Measurements from ENCODE around the gene GNG7. TPM values are rescaled to one million over a fixed set of nuclear protein-coding genes. Genes with fewer than 3 reads are reported as not detected.

GNG7 gene
- total RNA-seq, 1 donor from 2014 or later: 7.7 TPM

- no peak for TF ChIP-seq CTCF (IDR thresholded peaks at IDR 0.05; ENCODE audit: unreplicated experiment)
- Mint-ChIP-seq H3K36me3 (ENCODE audit: low read depth, unreplicated experiment) (no peaks in the 10 kb centered on the region), H3K4me3 (ENCODE audit: unreplicated experiment) (no peak overlapping the region), H3K27ac (ENCODE audit: unreplicated experiment) (no peak overlapping the region), H3K4me1 (ENCODE audit: unreplicated experiment) (no peaks in the 10 kb centered on the region), H3K27me3 (ENCODE audit: unreplicated experiment) (peaks cover 6% of the 10 kb centered on the region), H3K9me3 (ENCODE audit: unreplicated experiment) (no peaks in the 10 kb centered on the region)
- no peak for DNase-seq (ENCODE audit: low spot score)
Measured at GRCh38 chr19:2616741-2617392, 85.6 kb downstream of the GNG7 start.

- no peak for TF ChIP-seq CTCF (IDR thresholded peaks at IDR 0.05; ENCODE audit: unreplicated experiment)
Measured at GRCh38 chr19:2615782-2616181, 86.7 kb downstream of the GNG7 start.

GRCh38 chr19:2613507-2614295 is 88.8 kb downstream of the GNG7 start:
- no peak overlapping the region for H3K4me3 Mint-ChIP-seq (ENCODE audit: unreplicated experiment)
- peak; percentile 60 for DNase-seq (ENCODE audit: low spot score)

More at GRCh38 chr19:2615782-2616181, 86.7 kb downstream of the GNG7 start:
- DNase-seq (ENCODE audit: low spot score): no peak
- Mint-ChIP-seq H3K9me3 (ENCODE audit: unreplicated experiment) (no peaks in the 10 kb centered on the region), H3K27me3 (ENCODE audit: unreplicated experiment) (peaks cover 6% of the 10 kb centered on the region), H3K4me1 (ENCODE audit: unreplicated experiment) (no peaks in the 10 kb centered on the region), H3K27ac (ENCODE audit: unreplicated experiment) (no peak overlapping the region), H3K36me3 (ENCODE audit: low read depth, unreplicated experiment) (no peaks in the 10 kb centered on the region), H3K4me3 (ENCODE audit: unreplicated experiment) (no peak overlapping the region)

GRCh38 chr19:2612619-2613249 is 89.8 kb downstream of the GNG7 start:
- no peaks in the 10 kb centered on the region for H3K9me3 Mint-ChIP-seq (ENCODE audit: unreplicated experiment)
- no peaks in the 10 kb centered on the region for H3K4me1 Mint-ChIP-seq (ENCODE audit: unreplicated experiment)
- no peaks in the 10 kb centered on the region for H3K36me3 Mint-ChIP-seq (ENCODE audit: low read depth, unreplicated experiment)
- H3K27me3 Mint-ChIP-seq (ENCODE audit: unreplicated experiment): no peaks in the 10 kb centered on the region
- no peak for DNase-seq (ENCODE audit: low spot score)
- TF ChIP-seq CTCF (IDR thresholded peaks at IDR 0.05; ENCODE audit: unreplicated experiment): no peak
- H3K27ac Mint-ChIP-seq (ENCODE audit: unreplicated experiment): no peak overlapping the region
- no peak overlapping the region for H3K4me3 Mint-ChIP-seq (ENCODE audit: unreplicated experiment)

More at GRCh38 chr19:2613507-2614295, 88.8 kb downstream of the GNG7 start:
- no peaks in the 10 kb centered on the region for H3K4me1 Mint-ChIP-seq (ENCODE audit: unreplicated experiment)
- peaks cover 3% of the 10 kb centered on the region for H3K27me3 Mint-ChIP-seq (ENCODE audit: unreplicated experiment)
- no peak overlapping the region for H3K27ac Mint-ChIP-seq (ENCODE audit: unreplicated experiment)
- TF ChIP-seq CTCF (IDR thresholded peaks at IDR 0.05; ENCODE audit: unreplicated experiment): peak; percentile 66
- H3K9me3 Mint-ChIP-seq (ENCODE audit: unreplicated experiment): no peaks in the 10 kb centered on the region
- no peaks in the 10 kb centered on the region for H3K36me3 Mint-ChIP-seq (ENCODE audit: low read depth, unreplicated experiment)

All from endothelial cell (in vitro differentiated cells).